Measurements from ENCODE around the gene CLASP1.

Gene CLASP1

DNA sequence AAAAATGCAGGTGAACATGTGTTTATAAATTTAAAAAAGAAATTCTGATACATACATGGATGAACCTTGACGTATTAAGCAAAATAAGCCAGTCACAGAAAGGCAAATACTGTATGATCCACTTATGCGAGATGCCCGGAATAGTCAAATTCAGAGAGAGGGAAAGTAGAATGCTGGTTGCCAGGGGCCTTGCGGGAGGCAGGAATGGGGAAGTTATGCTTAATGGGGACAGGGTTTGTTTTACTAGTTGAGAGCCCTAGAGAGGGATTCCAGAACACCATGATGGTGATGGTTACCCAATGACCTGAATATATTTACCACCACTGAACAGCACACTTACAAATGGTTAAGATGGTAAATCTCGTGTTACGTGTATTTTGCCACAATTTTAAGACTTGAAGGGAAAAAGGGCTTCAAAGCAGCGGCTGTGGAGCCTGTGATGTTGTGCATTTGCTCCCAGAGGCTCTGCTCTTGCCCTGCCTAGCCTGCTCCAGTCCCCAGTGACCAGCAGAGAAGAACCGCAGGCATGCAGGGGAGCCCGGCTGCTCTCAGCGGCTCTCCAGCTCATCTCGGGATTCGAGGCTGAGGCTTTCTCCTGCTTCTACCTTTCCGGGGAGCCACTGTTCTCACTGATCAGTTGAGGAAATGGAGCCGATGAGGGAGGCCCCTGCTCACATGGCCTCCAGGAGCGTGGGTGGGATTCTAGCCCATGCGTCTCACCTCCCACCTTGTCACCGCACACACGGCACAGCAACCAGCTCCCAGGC, 312.6 kb downstream of the CLASP1 start:
- no peak overlapping the region for H3K4me3 ChIP-seq (replicated peaks; ENCODE audit: insufficient read depth, low read length)
- TF ChIP-seq GABPA (IDR thresholded peaks at IDR 0.05; ENCODE audit: low read depth) (no peak), SPI1 (IDR thresholded peaks at IDR 0.05; ENCODE audit: borderline replicate concordance, low read depth) (no peak), POLR2AphosphoS5 (IDR thresholded peaks at IDR 0.05; ENCODE audit: low read depth) (no peak; the same call in 1 of the 2 replicates)
- TF ChIP-seq, protein P1, sequence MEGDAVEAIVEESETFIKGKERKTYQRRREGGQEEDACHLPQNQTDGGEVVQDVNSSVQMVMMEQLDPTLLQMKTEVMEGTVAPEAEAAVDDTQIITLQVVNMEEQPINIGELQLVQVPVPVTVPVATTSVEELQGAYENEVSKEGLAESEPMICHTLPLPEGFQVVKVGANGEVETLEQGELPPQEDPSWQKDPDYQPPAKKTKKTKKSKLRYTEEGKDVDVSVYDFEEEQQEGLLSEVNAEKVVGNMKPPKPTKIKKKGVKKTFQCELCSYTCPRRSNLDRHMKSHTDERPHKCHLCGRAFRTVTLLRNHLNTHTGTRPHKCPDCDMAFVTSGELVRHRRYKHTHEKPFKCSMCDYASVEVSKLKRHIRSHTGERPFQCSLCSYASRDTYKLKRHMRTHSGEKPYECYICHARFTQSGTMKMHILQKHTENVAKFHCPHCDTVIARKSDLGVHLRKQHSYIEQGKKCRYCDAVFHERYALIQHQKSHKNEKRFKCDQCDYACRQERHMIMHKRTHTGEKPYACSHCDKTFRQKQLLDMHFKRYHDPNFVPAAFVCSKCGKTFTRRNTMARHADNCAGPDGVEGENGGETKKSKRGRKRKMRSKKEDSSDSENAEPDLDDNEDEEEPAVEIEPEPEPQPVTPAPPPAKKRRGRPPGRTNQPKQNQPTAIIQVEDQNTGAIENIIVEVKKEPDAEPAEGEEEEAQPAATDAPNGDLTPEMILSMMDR (IDR thresholded peaks at IDR 0.05; ENCODE audit: insufficient read depth, low read length) = no peak
- TF ChIP-seq, protein P2, sequence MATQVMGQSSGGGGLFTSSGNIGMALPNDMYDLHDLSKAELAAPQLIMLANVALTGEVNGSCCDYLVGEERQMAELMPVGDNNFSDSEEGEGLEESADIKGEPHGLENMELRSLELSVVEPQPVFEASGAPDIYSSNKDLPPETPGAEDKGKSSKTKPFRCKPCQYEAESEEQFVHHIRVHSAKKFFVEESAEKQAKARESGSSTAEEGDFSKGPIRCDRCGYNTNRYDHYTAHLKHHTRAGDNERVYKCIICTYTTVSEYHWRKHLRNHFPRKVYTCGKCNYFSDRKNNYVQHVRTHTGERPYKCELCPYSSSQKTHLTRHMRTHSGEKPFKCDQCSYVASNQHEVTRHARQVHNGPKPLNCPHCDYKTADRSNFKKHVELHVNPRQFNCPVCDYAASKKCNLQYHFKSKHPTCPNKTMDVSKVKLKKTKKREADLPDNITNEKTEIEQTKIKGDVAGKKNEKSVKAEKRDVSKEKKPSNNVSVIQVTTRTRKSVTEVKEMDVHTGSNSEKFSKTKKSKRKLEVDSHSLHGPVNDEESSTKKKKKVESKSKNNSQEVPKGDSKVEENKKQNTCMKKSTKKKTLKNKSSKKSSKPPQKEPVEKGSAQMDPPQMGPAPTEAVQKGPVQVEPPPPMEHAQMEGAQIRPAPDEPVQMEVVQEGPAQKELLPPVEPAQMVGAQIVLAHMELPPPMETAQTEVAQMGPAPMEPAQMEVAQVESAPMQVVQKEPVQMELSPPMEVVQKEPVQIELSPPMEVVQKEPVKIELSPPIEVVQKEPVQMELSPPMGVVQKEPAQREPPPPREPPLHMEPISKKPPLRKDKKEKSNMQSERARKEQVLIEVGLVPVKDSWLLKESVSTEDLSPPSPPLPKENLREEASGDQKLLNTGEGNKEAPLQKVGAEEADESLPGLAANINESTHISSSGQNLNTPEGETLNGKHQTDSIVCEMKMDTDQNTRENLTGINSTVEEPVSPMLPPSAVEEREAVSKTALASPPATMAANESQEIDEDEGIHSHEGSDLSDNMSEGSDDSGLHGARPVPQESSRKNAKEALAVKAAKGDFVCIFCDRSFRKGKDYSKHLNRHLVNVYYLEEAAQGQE (IDR thresholded peaks at IDR 0.05; ENCODE audit: insufficient replicate concordance, low read depth) = no peak
- DNase-seq (ENCODE audit: low read depth in 1 of 2, low spot score in 1 of 2) = no peak
- no peak overlapping the region for H3K27ac ChIP-seq (replicated peaks)
- H3K27me3 ChIP-seq (ENCODE audit: insufficient read depth, poor library complexity, severe bottlenecking) = no peaks in the 10 kb centered on the region

DNA sequence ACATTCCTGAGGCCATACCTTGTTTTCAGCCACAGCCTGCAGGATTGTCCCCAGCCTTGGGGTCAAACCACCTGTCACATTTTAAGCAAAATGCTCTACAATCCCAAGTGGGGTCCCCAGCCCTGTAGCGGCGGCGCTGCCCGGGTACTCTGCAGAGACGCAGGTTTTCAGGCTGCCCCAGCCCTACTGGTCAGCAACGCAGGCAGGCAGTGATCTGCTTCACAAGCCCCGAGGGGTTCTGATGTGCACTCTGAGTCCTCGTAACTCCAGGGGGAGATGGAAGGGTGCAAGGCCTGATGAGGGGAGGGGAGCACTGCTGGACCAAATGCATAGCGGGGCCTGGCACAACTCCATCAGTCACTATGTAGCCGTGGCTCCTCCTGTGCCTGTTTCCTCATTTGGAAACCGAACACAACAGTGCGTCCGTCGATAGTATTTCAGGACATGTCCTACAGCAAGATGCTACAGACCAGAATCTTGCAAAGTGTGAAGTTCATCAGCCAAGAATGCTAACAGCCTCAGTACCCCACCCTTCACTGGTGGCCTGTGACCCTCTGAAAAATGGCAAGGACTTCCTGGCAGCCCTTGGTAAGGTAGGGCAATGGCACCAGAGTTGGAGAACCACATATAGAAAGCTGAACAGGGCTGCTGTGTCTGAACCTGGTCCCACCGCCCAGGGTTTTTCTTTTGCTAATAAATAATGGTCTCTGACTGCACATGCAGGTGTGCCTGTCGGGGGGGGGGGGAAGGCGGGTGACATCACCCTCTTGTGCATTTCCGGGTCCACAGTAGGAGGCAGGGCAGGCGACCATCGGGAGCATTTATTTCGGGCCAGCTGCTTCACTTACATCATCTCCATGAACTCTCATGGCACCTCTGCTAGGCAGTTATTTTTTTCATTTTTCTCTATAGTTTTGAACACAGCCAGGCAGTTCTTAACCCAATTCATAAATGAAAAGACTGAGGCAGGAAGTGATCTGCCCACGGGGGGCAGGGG, 313.7 kb downstream of the CLASP1 start:
- no peak overlapping the region for H3K27ac ChIP-seq (replicated peaks)
- TF ChIP-seq GABPA (IDR thresholded peaks at IDR 0.05; ENCODE audit: low read depth) (no peak), SPI1 (IDR thresholded peaks at IDR 0.05; ENCODE audit: borderline replicate concordance, low read depth) (no peak)
- TF ChIP-seq, protein P1 (IDR thresholded peaks at IDR 0.05; ENCODE audit: insufficient read depth, low read length) = no peak
- TF ChIP-seq, protein P2 (IDR thresholded peaks at IDR 0.05; ENCODE audit: insufficient replicate concordance, low read depth) = no peak
- DNase-seq (ENCODE audit: low read depth in 1 of 2, low spot score in 1 of 2) = no peak
- no peaks in the 10 kb centered on the region for H3K27me3 ChIP-seq (ENCODE audit: insufficient read depth, poor library complexity, severe bottlenecking)
- H3K4me3 ChIP-seq (replicated peaks; ENCODE audit: insufficient read depth, low read length) = no peak overlapping the region

DNA sequence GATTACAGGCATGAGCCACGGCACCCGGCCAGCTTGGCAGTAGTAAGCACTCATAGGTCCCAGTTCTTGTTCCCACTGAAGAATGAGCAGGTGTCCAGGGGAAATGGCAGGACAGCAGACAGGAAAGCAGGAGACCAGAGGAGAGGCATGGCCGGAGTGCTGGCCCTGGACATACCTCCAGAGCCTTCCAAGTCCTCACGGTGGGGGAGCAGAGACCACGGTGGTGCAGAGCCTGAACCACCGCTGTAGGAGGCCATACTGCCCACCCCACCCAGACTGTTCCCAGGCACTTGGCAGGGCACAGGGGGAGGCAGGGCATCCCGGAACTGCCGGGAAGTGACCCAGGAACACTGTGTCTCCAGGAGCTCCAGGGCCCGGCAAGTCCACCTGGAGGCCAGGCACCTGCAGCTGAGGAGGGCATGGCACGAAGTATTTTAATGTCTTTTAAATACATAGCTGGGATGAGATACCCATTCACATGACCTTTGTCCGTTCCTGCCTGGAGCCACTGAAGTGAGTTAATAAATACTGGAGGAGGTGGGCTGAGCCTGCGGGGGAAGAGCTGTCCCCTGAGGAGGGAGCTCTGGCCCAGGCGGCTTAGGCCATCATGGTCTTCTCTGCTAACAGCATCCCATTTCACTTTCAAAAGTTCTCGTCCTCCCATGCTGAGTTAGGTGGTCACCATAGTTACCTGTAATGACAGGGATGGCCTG, 314.5 kb downstream of the CLASP1 start:
- H3K27ac ChIP-seq (replicated peaks) = no peak overlapping the region
- TF ChIP-seq GABPA (IDR thresholded peaks at IDR 0.05; ENCODE audit: low read depth) (no peak), POLR2AphosphoS5 (IDR thresholded peaks at IDR 0.05; ENCODE audit: low read depth) (no peak), SPI1 (IDR thresholded peaks at IDR 0.05; ENCODE audit: borderline replicate concordance, low read depth) (no peak)
- TF ChIP-seq, protein P2 (IDR thresholded peaks at IDR 0.05; ENCODE audit: insufficient replicate concordance, low read depth) = no peak
- TF ChIP-seq, protein P1 (IDR thresholded peaks at IDR 0.05; ENCODE audit: insufficient read depth, low read length) = no peak
- H3K27me3 ChIP-seq (ENCODE audit: insufficient read depth, poor library complexity, severe bottlenecking) = no peaks in the 10 kb centered on the region
- no peak overlapping the region for H3K4me3 ChIP-seq (replicated peaks; ENCODE audit: insufficient read depth, low read length)
- DNase-seq (ENCODE audit: low read depth in 1 of 2, low spot score in 1 of 2) = no peak

Measured in HL-60 (cell line).